Measurements from ENCODE around the gene PTEN.

DNA sequence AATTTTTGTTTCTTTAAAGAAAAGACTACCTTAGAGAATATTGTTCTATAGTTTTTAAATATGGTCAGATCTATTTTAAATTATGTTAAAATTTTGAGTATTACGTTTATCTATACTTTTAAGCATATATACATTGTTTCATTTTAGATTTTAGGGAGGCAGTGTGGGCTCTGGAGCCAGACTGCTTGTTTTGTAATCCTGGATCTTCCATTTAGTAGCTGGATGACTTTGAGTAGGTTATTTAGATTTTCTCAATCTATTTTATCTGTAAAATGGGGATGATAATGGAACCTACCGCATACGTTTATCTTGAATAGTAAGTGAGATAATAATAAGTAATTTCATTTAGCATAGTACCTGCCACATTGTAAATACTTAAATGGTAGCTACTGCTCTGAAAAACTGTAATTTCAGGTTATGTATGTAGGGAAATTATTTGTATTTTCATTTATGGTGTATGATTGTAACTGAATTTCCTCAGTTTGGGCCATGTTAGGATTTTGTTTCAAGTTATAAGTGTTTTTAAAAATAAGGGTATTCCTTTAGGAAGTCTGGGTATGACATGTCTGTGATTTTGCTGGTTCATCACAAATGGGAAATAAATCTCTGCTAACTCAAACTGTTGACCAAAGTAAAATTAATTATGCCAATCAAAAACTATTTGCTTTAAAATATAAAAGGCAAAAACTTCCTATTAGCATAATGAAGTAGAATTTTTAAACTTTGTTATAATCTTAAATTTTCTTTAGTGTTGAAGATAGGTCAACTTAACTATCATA is 6.5 kb downstream of the PTEN start:
- no peak for TF ChIP-seq RAD21 (IDR thresholded peaks at IDR 0.05; ENCODE audit: low read depth)
- TF ChIP-seq TAF1 (IDR thresholded peaks at IDR 0.05; ENCODE audit: low read depth), result no peak
- TF ChIP-seq, protein P1, sequence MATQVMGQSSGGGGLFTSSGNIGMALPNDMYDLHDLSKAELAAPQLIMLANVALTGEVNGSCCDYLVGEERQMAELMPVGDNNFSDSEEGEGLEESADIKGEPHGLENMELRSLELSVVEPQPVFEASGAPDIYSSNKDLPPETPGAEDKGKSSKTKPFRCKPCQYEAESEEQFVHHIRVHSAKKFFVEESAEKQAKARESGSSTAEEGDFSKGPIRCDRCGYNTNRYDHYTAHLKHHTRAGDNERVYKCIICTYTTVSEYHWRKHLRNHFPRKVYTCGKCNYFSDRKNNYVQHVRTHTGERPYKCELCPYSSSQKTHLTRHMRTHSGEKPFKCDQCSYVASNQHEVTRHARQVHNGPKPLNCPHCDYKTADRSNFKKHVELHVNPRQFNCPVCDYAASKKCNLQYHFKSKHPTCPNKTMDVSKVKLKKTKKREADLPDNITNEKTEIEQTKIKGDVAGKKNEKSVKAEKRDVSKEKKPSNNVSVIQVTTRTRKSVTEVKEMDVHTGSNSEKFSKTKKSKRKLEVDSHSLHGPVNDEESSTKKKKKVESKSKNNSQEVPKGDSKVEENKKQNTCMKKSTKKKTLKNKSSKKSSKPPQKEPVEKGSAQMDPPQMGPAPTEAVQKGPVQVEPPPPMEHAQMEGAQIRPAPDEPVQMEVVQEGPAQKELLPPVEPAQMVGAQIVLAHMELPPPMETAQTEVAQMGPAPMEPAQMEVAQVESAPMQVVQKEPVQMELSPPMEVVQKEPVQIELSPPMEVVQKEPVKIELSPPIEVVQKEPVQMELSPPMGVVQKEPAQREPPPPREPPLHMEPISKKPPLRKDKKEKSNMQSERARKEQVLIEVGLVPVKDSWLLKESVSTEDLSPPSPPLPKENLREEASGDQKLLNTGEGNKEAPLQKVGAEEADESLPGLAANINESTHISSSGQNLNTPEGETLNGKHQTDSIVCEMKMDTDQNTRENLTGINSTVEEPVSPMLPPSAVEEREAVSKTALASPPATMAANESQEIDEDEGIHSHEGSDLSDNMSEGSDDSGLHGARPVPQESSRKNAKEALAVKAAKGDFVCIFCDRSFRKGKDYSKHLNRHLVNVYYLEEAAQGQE (IDR thresholded peaks at IDR 0.05; ENCODE audit: low read depth), result no peak
- TF ChIP-seq CEBPB (IDR thresholded peaks at IDR 0.05), result no peak
- TF ChIP-seq EP300 (IDR thresholded peaks at IDR 0.05; ENCODE audit: borderline replicate concordance), result no peak
- TF ChIP-seq, protein P2, sequence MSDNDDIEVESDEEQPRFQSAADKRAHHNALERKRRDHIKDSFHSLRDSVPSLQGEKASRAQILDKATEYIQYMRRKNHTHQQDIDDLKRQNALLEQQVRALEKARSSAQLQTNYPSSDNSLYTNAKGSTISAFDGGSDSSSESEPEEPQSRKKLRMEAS (IDR thresholded peaks at IDR 0.05), result no peak
- no peak for TF ChIP-seq TCF12 (IDR thresholded peaks at IDR 0.05; ENCODE audit: low read depth)
- no peak for TF ChIP-seq ZBTB7A (IDR thresholded peaks at IDR 0.05; ENCODE audit: low read depth)
- TF ChIP-seq NFIC (IDR thresholded peaks at IDR 0.05), result no peak
